Transverse colon (tissue), 4 donors: ENCODE results near the gene GET4.

Source experiments
- EP300 ChIP-seq: sonication (generic); formaldehyde crosslinking; IDR thresholded peaks from one replicate; pipeline ENCODE4 v1.6.1; 2017; ENCODE audit warnings: antibody characterized with exemption, low read depth
- POLR2AphosphoS5 ChIP-seq, 3 donors: sonication (generic); formaldehyde crosslinking; IDR thresholded peaks; one replicate each; pipeline ENCODE4 v1.6.1; 2016; ENCODE audit warnings: antibody characterized with exemption in 3 of 3
- TF ChIP-seq, protein P1 (sequence below), 5 experiments: fragments of 200-600 bp in 3 of 5; fragments of 450-650 bp in 2 of 5; sonication (generic) in 3 of 5; IDR thresholded peaks; 1 replicate in 2 of 5; 2 replicates in 3 of 5; pipeline ENCODE4 v1.5.1; 2016 to 2017; ENCODE audit warnings: antibody characterized with exemption in 5 of 5, inconsistent platforms in 3 of 5, mild to moderate bottlenecking in 2 of 5, moderate library complexity in 1 of 5

DNA sequence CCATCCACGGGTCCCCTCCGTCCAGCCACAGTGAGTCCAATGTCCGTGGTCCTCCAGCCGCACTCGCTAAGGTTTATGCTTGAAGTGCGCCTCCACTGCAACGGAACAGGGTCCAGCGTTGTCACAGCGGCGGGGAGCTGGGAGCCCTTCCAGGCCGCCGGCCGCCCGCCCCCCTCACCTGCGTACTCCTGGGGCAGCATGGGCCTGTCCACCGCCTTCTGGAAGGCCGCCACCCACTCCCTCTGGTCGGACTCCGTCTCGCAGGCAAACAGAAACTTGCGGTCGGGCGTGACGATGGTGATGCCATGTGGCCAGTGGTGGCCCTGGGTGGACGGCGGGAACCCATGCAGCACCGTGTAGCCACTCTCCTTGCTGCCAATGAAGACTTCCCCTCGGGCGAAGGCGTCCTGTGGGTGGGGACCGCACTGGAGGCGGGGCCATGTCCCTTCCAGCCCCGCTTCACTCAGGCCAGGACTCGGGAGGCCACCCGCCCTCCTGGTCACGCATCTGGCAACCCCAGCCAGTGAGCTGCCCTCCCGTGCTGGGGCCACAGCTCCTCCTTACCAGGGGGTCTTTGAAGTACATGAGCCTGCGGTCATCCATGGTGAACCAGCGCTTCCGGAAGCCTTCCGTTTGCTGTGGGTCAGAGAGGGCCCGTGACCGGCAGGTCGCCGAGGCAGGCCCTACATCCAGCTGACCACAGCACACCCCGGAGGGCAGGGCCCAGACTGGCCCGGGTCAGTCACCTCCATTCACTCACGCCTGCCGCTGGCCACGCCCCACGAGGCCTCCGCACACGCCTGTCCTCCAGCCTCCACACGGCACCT lies 22.7 kb downstream of the GET4 start:
- TF ChIP-seq, protein P1, sequence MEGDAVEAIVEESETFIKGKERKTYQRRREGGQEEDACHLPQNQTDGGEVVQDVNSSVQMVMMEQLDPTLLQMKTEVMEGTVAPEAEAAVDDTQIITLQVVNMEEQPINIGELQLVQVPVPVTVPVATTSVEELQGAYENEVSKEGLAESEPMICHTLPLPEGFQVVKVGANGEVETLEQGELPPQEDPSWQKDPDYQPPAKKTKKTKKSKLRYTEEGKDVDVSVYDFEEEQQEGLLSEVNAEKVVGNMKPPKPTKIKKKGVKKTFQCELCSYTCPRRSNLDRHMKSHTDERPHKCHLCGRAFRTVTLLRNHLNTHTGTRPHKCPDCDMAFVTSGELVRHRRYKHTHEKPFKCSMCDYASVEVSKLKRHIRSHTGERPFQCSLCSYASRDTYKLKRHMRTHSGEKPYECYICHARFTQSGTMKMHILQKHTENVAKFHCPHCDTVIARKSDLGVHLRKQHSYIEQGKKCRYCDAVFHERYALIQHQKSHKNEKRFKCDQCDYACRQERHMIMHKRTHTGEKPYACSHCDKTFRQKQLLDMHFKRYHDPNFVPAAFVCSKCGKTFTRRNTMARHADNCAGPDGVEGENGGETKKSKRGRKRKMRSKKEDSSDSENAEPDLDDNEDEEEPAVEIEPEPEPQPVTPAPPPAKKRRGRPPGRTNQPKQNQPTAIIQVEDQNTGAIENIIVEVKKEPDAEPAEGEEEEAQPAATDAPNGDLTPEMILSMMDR (IDR thresholded peaks at IDR 0.05), result no peak
- TF ChIP-seq EP300 (no peak), POLR2AphosphoS5 (IDR thresholded peaks at IDR 0.05) (no peak)
